GM23338 (cell line): ENCODE data around the gene DOCK2. TPM values are rescaled to one million over a fixed set of nuclear protein-coding genes. Genes with fewer than 3 reads are reported as not detected.

Experiments
- ATAC-seq: fragments of 200-7000 bp; cut with Tn5 transposase; 3 replicates; pipeline ENCODE4 v1.9.1; 2020
- DNase-seq: peaks from one replicate; pipeline ENCODE4 v3.0.0-alpha.2; 2015; ENCODE audit warnings: low spot score
- H2AFZ ChIP-seq: fragments of 200-600 bp; sonication (generic); 2 replicates; pipeline ENCODE4 v1.8.0; 2016; ENCODE audit warnings: antibody characterized with exemption, mild to moderate bottlenecking, moderate library complexity
- H3F3A ChIP-seq: fragments of 200-600 bp; sonication (generic); replicated peaks from 2 replicates; pipeline ENCODE4 v1.8.0; 2017; ENCODE audit warnings: antibody characterized with exemption, mixed run types, low read depth
- H3K27ac ChIP-seq: fragments of 200-600 bp; sonication (generic); 2 replicates; pipeline ENCODE4 v1.6.1; 2016; ENCODE audit warnings: low read depth
- H3K27me3 ChIP-seq: fragments of 200-600 bp; sonication (generic); 2 replicates; pipeline ENCODE4 v1.8.0; 2016; ENCODE audit warnings: mild to moderate bottlenecking, mixed run types, moderate library complexity; ENCODE audit not compliant: insufficient read depth
- H3K36me3 ChIP-seq: fragments of 200-600 bp; sonication (generic); 2 replicates; pipeline ENCODE4 v1.8.0; 2016; ENCODE audit warnings: mild to moderate bottlenecking; ENCODE audit not compliant: insufficient read depth
- H3K4me1 ChIP-seq: fragments of 200-600 bp; sonication (generic); 2 replicates; pipeline ENCODE4 v1.8.0; 2016; ENCODE audit warnings: mild to moderate bottlenecking, moderate library complexity; ENCODE audit not compliant: insufficient read depth
- H3K4me2 ChIP-seq: fragments of 200-600 bp; sonication (generic); 2 replicates; pipeline ENCODE4 v1.7.1; 2017; ENCODE audit warnings: mixed run types
- H3K4me3 ChIP-seq: fragments of 200-600 bp; sonication (generic); 2 replicates; pipeline ENCODE4 v1.6.1; 2016; ENCODE audit warnings: mixed run types
- H3K79me2 ChIP-seq: fragments of 200-600 bp; sonication (generic); replicated peaks from 2 replicates; pipeline ENCODE4 v1.8.0; 2017; ENCODE audit warnings: mild to moderate bottlenecking; ENCODE audit not compliant: insufficient read depth
- H3K9me2 ChIP-seq: fragments of 200-600 bp; sonication (generic); 2 replicates; pipeline ENCODE4 v1.8.0; 2017; ENCODE audit not compliant: insufficient read depth
- H4K20me1 ChIP-seq: fragments of 200-600 bp; sonication (generic); replicated peaks from 2 replicates; pipeline ENCODE4 v1.8.0; 2017; ENCODE audit warnings: mild to moderate bottlenecking; ENCODE audit not compliant: insufficient read depth
- H3K27ac Mint-ChIP-seq: 2 replicates; pipeline ENCODE4 v1.8.0; 2020; ENCODE audit warnings: inconsistent platforms, mild to moderate bottlenecking, moderate library complexity, mixed read lengths
- H3K27me3 Mint-ChIP-seq: 3 replicates; pipeline ENCODE4 v1.8.0; 2022; ENCODE audit warnings: low read depth, mild to moderate bottlenecking, moderate library complexity, mixed read lengths, inconsistent platforms; ENCODE audit not compliant: insufficient read depth, poor library complexity
- H3K36me3 Mint-ChIP-seq: 3 replicates; pipeline ENCODE4 v1.8.0; 2021; ENCODE audit warnings: low read depth, mild to moderate bottlenecking, inconsistent platforms, moderate library complexity, mixed read lengths
- H3K4me1 Mint-ChIP-seq: 3 replicates; pipeline ENCODE4 v1.8.0; 2020; ENCODE audit warnings: mild to moderate bottlenecking, inconsistent platforms, mixed read lengths
- H3K4me3 Mint-ChIP-seq: 3 replicates; pipeline ENCODE4 v1.8.0; 2021; ENCODE audit warnings: moderate library complexity, mild to moderate bottlenecking, inconsistent platforms, mixed read lengths
- H3K9me3 Mint-ChIP-seq: 3 replicates; pipeline ENCODE4 v1.8.0; 2020; ENCODE audit warnings: moderate library complexity, mild to moderate bottlenecking, inconsistent platforms, mixed read lengths
- ETS1 ChIP-seq: IDR thresholded peaks from 2 replicates; pipeline ENCODE4 v1.6.1; 2016; ENCODE audit warnings: antibody characterized with exemption
- EZH2 ChIP-seq: fragments of 200-600 bp; sonication (generic); IDR thresholded peaks from one replicate; pipeline ENCODE4 v1.8.0; 2017; ENCODE audit warnings: antibody characterized with exemption, mild to moderate bottlenecking, low read depth; ENCODE audit not compliant: unreplicated experiment
- EZH2phosphoT487 ChIP-seq: fragments of 200-600 bp; sonication (generic); IDR thresholded peaks from one replicate; pipeline ENCODE4 v1.8.1; 2018; ENCODE audit warnings: antibody characterized with exemption; ENCODE audit not compliant: unreplicated experiment
- REST ChIP-seq: IDR thresholded peaks from one replicate; pipeline ENCODE4 v1.6.1; 2018; ENCODE audit warnings: antibody characterized with exemption; ENCODE audit not compliant: unreplicated experiment
- ZNF331 ChIP-seq: fragments of 250-450 bp; sonication (Bioruptor Pico); IDR thresholded peaks from 2 replicates; pipeline ENCODE4 v1.5.0; 2020; ENCODE audit warnings: low read depth, mild to moderate bottlenecking, moderate library complexity
- ZNF462 ChIP-seq: fragments of 250-450 bp; sonication (Bioruptor Pico); IDR thresholded peaks from 2 replicates; pipeline ENCODE4 v1.5.0; 2020; ENCODE audit warnings: mild to moderate bottlenecking, moderate library complexity
- polyA plus RNA-seq: library from polyadenylated mRNA; unstranded; fragments of >200 nt; fragmentation: Nextera tagmentation; extraction: Ambion mirVana; gene quantifications from 2 replicates; pipeline ENCODE4 v1.2.1, GENCODE V29; 2016
- total RNA-seq: library from RNA; depleted of rRNA; stranded (reverse); fragments of >200 nt; shearing (Covaris generic); gene quantifications from 2 replicates; pipeline ENCODE4 v1.2.3, GENCODE V29; 2014

The DOCK2 gene
- total and polyA plus RNA-seq, 2 experiments from 2014 or later = 3.7 to 9.4 TPM

GRCh38 chr5:169760229-169760628, 123.2 kb downstream of the DOCK2 start:
- Histone ChIP-seq H2AFZ (no peak overlapping the region), H3K27me3 (no peaks in the 10 kb centered on the region), H3K27ac (no peak overlapping the region), H3K36me3 (no peaks in the 10 kb centered on the region), H3K4me2 (no peak overlapping the region), H4K20me1 (no peaks in the 10 kb centered on the region; the same call in 1 of the 2 replicates), H3K79me2 (no peaks in the 10 kb centered on the region), H3K4me1 (peaks cover 13% of the 10 kb centered on the region; the same call in 1 of the 2 replicates), H3K9me2 (no peaks in the 10 kb centered on the region), H3F3A (no peaks in the 10 kb centered on the region), H3K4me3 (no peak overlapping the region)
- Mint-ChIP-seq H3K27me3 (no peaks in the 10 kb centered on the region), H3K9me3 (no peaks in the 10 kb centered on the region), H3K4me1 (peaks cover 17% of the 10 kb centered on the region; the same call in 2 of the 3 replicates), H3K4me3 (no peak overlapping the region), H3K27ac (no peak overlapping the region), H3K36me3 (no peaks in the 10 kb centered on the region)
- DNase-seq (no peak), ATAC-seq (no peak)
- TF ChIP-seq REST = no peak
- TF ChIP-seq EZH2 = no peak
- TF ChIP-seq ETS1 = no peak
- no peak for TF ChIP-seq ZNF462
- no peak for TF ChIP-seq ZNF331 (CRISPR knock-in tag)
- TF ChIP-seq EZH2phosphoT487 = no peak
